ENCODE measurements around the gene IL1RAP. TPM values are rescaled to one million over a fixed set of nuclear protein-coding genes. Genes with fewer than 3 reads are reported as not detected.

The IL1RAP gene
- total and polyA plus RNA-seq, 2 donors (not counting 3 experiments of a cell fraction or from before 2014, with no cell fraction given): 4.3 to 9.2 TPM

- no peak overlapping the region for H2AFZ ChIP-seq (ENCODE audit: low read depth, low read length)
- dilution Hi-C loops (cut with MboI; ENCODE audit: extremely low pct_ligation_motif_present, low sequenced_read_pairs): no loop called here
- intact Hi-C loops (cut with micrococcal nuclease): no loop called here
- ChIA-PET CTCF (interaction anchor here (1.2 kb wide), 1 partner anchor 201 kb away, joined by 3 read pairs; no protein-coding TSS in a partner anchor), POLR2A (no interaction called here)
- H4K20me1 ChIP-seq (replicated peaks; ENCODE audit: control insufficient read depth, extremely low read depth, insufficient read depth, low read length): no peaks in the 10 kb centered on the region
- no peaks in the 10 kb centered on the region for H3K9me1 ChIP-seq (replicated peaks; ENCODE audit: control insufficient read depth, extremely low read depth, insufficient read depth, low read length)
- H3K27me3 ChIP-seq (ENCODE audit: control insufficient read depth in 2 of 2, insufficient read depth in 2 of 2, low read length in 2 of 2): peaks cover 29 to 48% of the 10 kb centered on the region in 2 experiments
- H3K9me3 ChIP-seq (replicated peaks; ENCODE audit: control insufficient read depth, insufficient read depth, low read length): no peaks in the 10 kb centered on the region
- H3K9ac ChIP-seq (replicated peaks; ENCODE audit: extremely low read depth, insufficient read depth, low read length): no peak overlapping the region
- TF ChIP-seq POLR2AphosphoS5 (IDR thresholded peaks at IDR 0.05; ENCODE audit: insufficient read depth, low read depth, low read length) (no peak), MYC (IDR thresholded peaks at IDR 0.05; ENCODE audit: low read depth, low read length) (no peak)
- TF ChIP-seq, protein P1, sequence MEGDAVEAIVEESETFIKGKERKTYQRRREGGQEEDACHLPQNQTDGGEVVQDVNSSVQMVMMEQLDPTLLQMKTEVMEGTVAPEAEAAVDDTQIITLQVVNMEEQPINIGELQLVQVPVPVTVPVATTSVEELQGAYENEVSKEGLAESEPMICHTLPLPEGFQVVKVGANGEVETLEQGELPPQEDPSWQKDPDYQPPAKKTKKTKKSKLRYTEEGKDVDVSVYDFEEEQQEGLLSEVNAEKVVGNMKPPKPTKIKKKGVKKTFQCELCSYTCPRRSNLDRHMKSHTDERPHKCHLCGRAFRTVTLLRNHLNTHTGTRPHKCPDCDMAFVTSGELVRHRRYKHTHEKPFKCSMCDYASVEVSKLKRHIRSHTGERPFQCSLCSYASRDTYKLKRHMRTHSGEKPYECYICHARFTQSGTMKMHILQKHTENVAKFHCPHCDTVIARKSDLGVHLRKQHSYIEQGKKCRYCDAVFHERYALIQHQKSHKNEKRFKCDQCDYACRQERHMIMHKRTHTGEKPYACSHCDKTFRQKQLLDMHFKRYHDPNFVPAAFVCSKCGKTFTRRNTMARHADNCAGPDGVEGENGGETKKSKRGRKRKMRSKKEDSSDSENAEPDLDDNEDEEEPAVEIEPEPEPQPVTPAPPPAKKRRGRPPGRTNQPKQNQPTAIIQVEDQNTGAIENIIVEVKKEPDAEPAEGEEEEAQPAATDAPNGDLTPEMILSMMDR (IDR thresholded peaks at IDR 0.05; ENCODE audit: extremely low read depth in 1 of 2, insufficient read depth in 1 of 2, low read depth in 1 of 2, low read length in 2 of 2): no peak
- TF ChIP-seq, protein P2, sequence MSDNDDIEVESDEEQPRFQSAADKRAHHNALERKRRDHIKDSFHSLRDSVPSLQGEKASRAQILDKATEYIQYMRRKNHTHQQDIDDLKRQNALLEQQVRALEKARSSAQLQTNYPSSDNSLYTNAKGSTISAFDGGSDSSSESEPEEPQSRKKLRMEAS (IDR thresholded peaks at IDR 0.05; ENCODE audit: insufficient read depth, insufficient read length): no peak
- H3K4me2 ChIP-seq (ENCODE audit: insufficient read depth, low read length): no peak overlapping the region
- DNase-seq (ENCODE audit: low read depth, low spot score): no peak
- no peaks in the 10 kb centered on the region for H3K4me1 ChIP-seq (ENCODE audit: control insufficient read depth, extremely low read depth, insufficient read depth, low read length)
- no peak overlapping the region for H3K4me3 ChIP-seq (replicated peaks in 1 of 3; ENCODE audit: insufficient read depth in 1 of 3, low read depth in 1 of 3, low read length in 3 of 3)
- FAIRE-seq: no peak
- no peaks in the 10 kb centered on the region for H3K79me2 ChIP-seq (ENCODE audit: control insufficient read depth, insufficient read depth, low read length)
- no peak overlapping the region for H3K27ac ChIP-seq (ENCODE audit: insufficient read depth, low read depth, low read length)
- H3K36me3 ChIP-seq (ENCODE audit: control insufficient read depth in 2 of 2, extremely low read depth in 1 of 2, insufficient read depth in 2 of 2, low read length in 2 of 2): no peaks in the 10 kb centered on the region
- no TSS peak for BruUV-seq (replicated peaks)
These were observed 18.1 kb upstream of the IL1RAP start for GRCh38 chr3:190495796-190496195.

DNA sequence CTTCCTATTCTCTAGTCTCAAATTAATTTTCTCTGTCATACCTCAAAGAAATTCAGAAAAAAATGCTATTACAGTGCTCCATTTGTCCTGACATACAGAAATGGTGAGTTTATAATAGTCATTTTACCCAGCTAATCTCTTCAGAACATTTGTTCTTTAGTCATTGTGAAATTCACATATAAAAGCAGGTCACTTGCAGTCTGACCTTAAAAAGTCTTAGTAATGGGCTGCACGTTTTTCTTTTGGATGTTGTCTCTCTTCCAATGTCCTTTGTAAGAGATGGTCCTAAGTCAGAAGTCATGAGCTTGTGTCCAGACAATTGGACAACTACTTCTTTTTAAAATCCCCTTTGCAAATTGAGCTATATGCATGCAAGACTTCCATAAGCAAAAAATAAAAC lies 17.0 kb upstream of the IL1RAP start:
- CTCF ChIA-PET: interaction anchor here (0.9 to 1.5 kb wide), 3 partner anchors 17 to 200 kb away, joined by 3 to 7 read pairs (median 4); partner anchors contain the start of gene IL1RAP
- no TSS peak for BruUV-seq (replicated peaks)
- no peak overlapping the region for H2AFZ ChIP-seq (ENCODE audit: low read depth, low read length)
- dilution Hi-C loops (cut with MboI; ENCODE audit: extremely low pct_ligation_motif_present, low sequenced_read_pairs): no loop called here
- H3K36me3 ChIP-seq (ENCODE audit: control insufficient read depth in 2 of 2, extremely low read depth in 1 of 2, insufficient read depth in 2 of 2, low read length in 2 of 2): no peaks in the 10 kb centered on the region
- no peaks in the 10 kb centered on the region for H3K79me2 ChIP-seq (ENCODE audit: control insufficient read depth, insufficient read depth, low read length)
- H3K9me1 ChIP-seq (replicated peaks; ENCODE audit: control insufficient read depth, extremely low read depth, insufficient read depth, low read length): no peaks in the 10 kb centered on the region
- DNase-seq (ENCODE audit: low read depth, low spot score) (no peak), FAIRE-seq (no peak)
- no peak overlapping the region for H3K27ac ChIP-seq (ENCODE audit: insufficient read depth, low read depth, low read length)
- intact Hi-C loops (cut with micrococcal nuclease): no loop called here
- H4K20me1 ChIP-seq (replicated peaks; ENCODE audit: control insufficient read depth, extremely low read depth, insufficient read depth, low read length): no peaks in the 10 kb centered on the region
- H3K4me1 ChIP-seq (ENCODE audit: control insufficient read depth, extremely low read depth, insufficient read depth, low read length): no peaks in the 10 kb centered on the region
- peaks cover 22 to 44% of the 10 kb centered on the region in 2 experiments for H3K27me3 ChIP-seq (ENCODE audit: control insufficient read depth in 2 of 2, insufficient read depth in 2 of 2, low read length in 2 of 2)
- no peak overlapping the region for H3K4me3 ChIP-seq (replicated peaks in 1 of 3; ENCODE audit: insufficient read depth in 1 of 3, low read depth in 1 of 3, low read length in 3 of 3)
- TF ChIP-seq, protein P2 (IDR thresholded peaks at IDR 0.05; ENCODE audit: insufficient read depth, insufficient read length): no peak
- TF ChIP-seq POLR2A (IDR thresholded peaks at IDR 0.05; ENCODE audit: low read depth, low read length) (no peak), JUN (IDR thresholded peaks at IDR 0.05; ENCODE audit: borderline replicate concordance, insufficient read depth, insufficient read length, low read depth) (no peak), FOS (IDR thresholded peaks at IDR 0.05; ENCODE audit: borderline replicate concordance, insufficient read depth, low read length) (no peak), EZH2 (IDR thresholded peaks at IDR 0.05; ENCODE audit: borderline replicate concordance, low read depth, low read length, severe bottlenecking) (no peak), MYC (IDR thresholded peaks at IDR 0.05; ENCODE audit: low read depth, low read length) (no peak), POLR2AphosphoS5 (IDR thresholded peaks at IDR 0.05; ENCODE audit: insufficient read depth, low read depth, low read length) (no peak), GATA2 (IDR thresholded peaks at IDR 0.05; ENCODE audit: insufficient read depth, insufficient read length, low read depth, low read length) (no peak)
- H3K9me3 ChIP-seq (replicated peaks; ENCODE audit: control insufficient read depth, insufficient read depth, low read length): no peaks in the 10 kb centered on the region
- H3K9ac ChIP-seq (replicated peaks; ENCODE audit: extremely low read depth, insufficient read depth, low read length): no peak overlapping the region
- H3K4me2 ChIP-seq (ENCODE audit: insufficient read depth, low read length): no peak overlapping the region
- POLR2A ChIA-PET: no interaction called here

Measured in endothelial cell of umbilical vein (primary cell).